Nucleus accumbens (tissue), 56 donors: ENCODE results near the gene OR51I1.
A peak's percentile ranks its signal among the peaks of the same experiment; 100 is the strongest.

Experiments used
- DNase-seq, 56 donors: peaks; one replicate each; lab custom pipeline; 2025; lab: John Stamatoyannopoulos, UW

Gene OR51I1

GRCh38 chr11:5441414-5441813 lies at the start of gene OR51I1:
TSS of gene OR51I1 (minus strand) at chr11:5441514. CDS start at chr11:5441514, 0 bp downstream.
- no peak for DNase-seq

- DNase-seq, result no peak
Measured at GRCh38 chr11:5489576-5490357, 48.5 kb upstream of the OR51I1 start.

DNA sequence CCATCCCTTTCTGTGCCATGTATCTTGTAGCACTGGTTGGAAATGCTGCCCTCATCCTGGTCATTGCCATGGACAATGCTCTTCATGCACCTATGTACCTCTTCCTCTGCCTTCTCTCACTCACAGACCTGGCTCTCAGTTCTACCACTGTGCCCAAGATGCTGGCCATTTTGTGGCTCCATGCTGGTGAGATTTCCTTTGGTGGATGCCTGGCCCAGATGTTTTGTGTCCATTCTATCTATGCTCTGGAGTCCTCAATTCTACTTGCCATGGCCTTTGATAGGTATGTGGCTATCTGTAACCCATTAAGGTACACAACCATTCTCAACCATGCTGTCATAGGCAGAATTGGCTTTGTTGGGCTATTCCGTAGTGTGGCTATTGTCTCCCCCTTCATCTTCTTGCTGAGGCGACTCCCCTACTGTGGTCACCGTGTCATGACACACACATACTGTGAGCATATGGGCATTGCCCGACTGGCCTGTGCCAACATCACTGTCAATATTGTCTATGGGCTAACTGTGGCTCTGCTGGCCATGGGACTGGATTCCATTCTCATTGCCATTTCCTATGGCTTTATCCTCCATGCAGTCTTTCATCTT lies 47.6 kb upstream of the OR51I1 start:
- no peak for DNase-seq

DNA sequence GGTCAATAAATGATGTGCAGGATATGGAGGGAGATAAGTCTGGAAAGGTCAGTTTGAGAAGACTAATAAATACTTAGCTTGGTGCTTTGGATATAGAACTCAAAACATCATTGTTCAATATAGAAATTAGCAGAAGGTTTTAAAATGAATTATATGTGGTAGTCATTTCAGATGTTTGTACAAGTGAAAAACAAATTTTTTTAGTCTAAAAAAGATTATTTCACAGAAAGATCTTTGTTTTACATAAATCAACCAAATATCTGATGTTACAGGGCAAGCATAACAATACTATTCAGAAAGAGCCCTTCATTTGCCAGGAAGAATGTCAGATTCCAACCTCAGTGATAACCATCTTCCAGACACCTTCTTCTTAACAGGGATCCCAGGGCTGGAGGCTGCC lies 47.1 kb upstream of the OR51I1 start, which contains the start of gene OR52D1:
OR52D1 (plus strand) TSS at position 301 of the 400 bp plus-strand sequence; CDS start at position 323, 22 bp downstream.
- DNase-seq, result no peak

DNA sequence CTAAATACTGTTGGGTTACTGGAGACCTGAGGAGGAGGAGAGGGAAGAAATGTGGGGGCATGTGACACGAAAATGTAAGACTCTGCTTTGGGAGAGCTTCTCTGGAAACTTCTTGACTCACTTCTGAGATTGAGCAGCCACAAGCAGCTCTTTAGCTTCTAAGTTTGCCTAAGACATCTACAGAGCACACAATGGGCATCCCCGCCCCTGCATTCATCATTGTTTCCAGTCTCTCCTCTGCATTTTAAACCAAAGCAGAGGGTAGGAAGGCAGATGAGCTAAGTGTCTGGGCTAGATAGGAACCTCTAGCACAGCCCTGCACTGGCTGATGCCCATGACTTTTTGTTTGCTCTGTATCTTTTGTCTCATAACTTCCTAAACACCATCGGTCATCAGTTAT lies 45.1 kb upstream of the OR51I1 start:
- no peak for DNase-seq

DNA sequence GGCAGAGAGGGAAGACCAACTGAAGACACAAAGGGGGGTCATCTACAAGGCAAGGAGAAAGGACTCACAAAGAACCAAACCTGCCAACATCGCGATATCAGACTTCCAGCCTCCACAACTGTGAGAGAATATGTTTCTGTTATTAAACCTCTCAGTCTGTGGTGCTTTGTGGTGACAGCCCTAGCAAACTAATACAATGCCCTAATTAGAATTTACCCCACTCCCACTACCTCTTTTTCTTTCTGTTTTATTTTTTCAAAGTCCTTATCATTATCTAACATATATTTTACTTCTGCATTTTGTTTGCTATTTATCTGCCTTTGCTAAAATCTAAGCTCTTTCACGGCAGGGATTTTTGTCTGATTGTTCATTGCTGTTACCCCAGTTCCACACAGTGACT lies 44.7 kb upstream of the OR51I1 start:
- DNase-seq, result no peak

GRCh38 chr11:5476186-5476819 lies 35.0 kb upstream of the OR51I1 start:
- peak in 10 of 56 donors; percentile 1 to 30 (median 6) for DNase-seq

GRCh38 chr11:5473921-5474320 lies 32.6 kb upstream of the OR51I1 start:
- no peak for DNase-seq

GRCh38 chr11:5467527-5467926 lies 26.2 kb upstream of the OR51I1 start:
- no peak for DNase-seq

DNA sequence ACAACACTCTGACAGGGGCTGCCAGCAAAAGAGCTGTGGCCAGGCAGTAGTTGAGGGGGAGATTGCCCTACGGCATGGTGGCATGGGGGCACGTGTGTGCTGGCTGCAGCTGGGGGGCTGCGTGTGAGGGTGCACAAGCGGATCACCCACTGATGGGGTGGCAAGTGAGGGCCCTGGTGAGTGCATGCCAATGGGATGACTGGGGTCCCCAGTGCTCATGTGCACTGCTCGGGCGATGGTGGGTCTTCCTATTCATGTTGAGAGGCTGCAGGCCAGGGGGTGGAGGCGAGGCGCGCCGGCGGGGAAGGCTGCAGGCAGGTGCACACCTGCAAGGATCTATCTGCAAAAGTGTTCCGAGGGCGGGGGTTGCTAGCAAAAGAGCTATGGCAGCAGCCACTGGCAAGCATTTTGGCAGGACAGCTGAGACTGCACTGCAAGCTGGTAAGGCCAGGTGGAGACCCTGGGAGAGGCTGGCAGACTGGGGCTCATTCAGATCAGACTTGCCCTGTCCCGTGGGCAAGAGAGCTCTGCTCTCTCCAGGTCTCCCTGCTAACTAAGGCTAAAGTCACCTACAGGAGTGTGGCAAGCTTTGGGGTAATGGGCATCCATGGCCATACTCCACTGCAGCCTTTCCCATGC lies 19.8 kb upstream of the OR51I1 start:
- no peak for DNase-seq

DNA sequence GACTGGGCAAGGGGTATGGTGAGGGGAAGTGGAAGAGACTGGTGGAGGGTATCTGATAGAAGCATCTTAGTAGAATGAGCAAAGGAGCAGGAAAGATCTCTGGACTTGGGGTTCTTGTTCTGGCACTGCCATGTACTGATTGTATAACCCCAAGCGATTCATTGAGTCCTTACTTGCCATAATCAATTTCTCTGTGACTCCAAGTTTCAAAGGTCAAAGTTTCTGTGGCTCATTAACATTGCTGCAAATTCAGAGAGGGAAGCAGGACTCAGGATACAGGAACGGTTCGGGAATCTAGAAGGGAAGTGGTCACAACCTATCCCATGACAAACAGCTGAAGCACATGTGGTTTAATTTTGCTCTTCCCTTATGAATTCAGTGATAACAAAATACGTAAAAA lies 8.1 kb upstream of the OR51I1 start:
- DNase-seq, result no peak

DNA sequence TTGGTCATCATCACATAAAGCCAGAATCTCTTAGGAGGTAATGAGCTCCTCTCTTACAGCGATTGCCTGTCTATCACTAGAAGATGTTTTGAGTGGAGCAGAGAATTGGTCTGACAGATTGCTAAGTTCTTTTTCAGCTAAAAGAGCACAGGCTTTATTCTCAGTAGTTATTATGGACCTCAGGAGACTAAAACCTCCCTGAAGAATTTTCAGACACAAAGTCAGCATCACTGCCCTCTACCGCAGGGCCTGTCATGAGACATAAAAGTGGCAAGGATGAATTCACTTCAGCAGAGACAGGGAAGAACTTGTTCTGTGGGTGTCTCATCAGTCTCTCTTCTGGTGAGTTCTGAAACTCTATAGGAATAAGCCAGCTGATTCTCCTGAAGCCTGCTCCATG lies 7.7 kb upstream of the OR51I1 start, which contains the start of gene OR51I2:
OR51I2 (plus strand) TSS at position 301 of the 400 bp plus-strand sequence. CDS start 4,166 bp downstream, outside the sequence.
- no peak for DNase-seq

DNA sequence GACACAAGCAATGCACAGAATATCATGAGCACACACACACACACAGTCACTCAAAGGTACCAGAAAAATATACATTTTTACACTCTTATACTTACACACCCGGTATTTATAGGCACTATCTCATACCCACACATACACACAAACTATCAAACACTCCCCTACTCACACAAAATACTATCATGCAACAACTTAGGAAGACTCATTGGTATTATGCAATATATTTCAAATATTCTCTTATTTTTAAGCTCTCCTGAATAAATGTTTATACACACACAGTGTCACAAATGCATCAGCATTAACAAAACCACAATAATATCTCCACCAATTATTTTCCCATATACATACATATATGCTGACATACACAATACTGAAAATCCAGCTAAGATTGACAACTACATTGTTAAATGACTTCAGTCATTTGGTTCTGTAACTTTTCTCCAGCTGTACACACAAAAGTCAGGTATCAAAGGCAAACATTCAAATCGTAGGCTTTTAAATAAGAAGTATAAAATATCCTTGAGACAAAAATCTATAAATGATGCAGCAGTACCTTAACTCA lies 2.6 kb upstream of the OR51I1 start:
- no peak for DNase-seq

- DNase-seq, result no peak
Measured at GRCh38 chr11:5423131-5423530, 18.2 kb downstream of the OR51I1 start.

DNA sequence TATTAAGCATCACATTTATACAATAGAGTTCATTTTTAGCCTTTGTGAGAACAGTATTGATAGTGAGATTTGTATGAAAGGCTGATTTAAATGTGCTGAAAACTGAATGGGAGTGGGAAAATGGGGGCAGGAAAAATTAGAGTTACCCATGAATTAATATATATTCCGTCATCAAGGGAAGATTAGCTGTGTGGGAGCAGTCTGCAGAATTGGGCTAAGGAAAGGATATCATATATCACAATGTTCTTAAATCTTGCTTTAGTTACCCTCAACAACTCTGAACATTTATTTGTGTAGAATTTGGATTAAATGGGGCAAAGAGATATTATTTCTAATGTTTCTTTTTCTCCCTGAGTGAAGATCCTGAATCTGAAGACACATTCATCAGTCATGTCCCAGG lies 19.5 kb downstream of the OR51I1 start, which contains the start of gene OR51Q1:
OR51Q1 (plus strand) TSS at position 301 of the 400 bp plus-strand sequence; CDS start at position 391, 90 bp downstream.
- no peak for DNase-seq

DNA sequence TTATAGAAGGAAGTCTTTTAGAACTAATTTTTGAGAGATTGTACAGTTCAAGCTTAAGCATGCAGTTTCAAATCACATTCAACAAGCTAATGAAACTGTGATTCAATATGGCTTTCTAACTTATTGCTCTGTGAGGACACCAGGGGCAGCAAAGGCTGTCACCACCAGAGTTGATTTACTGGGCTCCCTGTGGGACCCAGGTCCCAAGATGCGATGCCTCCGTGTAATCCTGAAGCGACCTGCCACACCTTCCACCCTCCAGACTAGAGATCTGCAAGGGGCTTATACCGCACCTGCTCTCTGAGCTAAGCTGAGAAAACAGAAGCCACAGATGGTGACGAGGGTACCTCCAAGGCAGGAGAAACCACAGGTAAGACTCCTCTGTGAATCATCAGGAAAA lies 20.3 kb downstream of the OR51I1 start:
- DNase-seq, result no peak

GRCh38 chr11:5405173-5405572 lies 36.1 kb downstream of the OR51I1 start:
- no peak for DNase-seq

GRCh38 chr11:5398936-5399335 lies 42.4 kb downstream of the OR51I1 start:
- DNase-seq, result no peak

- DNase-seq, result no peak
Measured at GRCh38 chr11:5394091-5394490, 47.2 kb downstream of the OR51I1 start.
